Left kidney (tissue), 1 donor: Measurements from ENCODE around the gene TMPRSS11D. TPM values are rescaled to one million over a fixed set of nuclear protein-coding genes. Genes with fewer than 3 reads are reported as not detected.

Source experiments
- polyA plus RNA-seq: library from polyadenylated mRNA; unstranded; fragments of 120-200 nt; gene quantifications from one replicate; pipeline ENCODE4 v1.2.1, GENCODE V29; 2013; ENCODE audit not compliant: insufficient read length

The TMPRSS11D gene
- polyA plus RNA-seq, 1 donor, result 0.13 TPM

Other genes starting within 250 kb of the TMPRSS11D start
- 78.7 TPM for gene UBA6, start 182.8 kb downstream of the TMPRSS11D start, polyA plus RNA-seq
- 0.96 TPM for gene GNRHR, start 129.6 kb downstream of the TMPRSS11D start, polyA plus RNA-seq
- 0.03 TPM for gene TMPRSS11A, start 79.5 kb upstream of the TMPRSS11D start, polyA plus RNA-seq
- gene TMPRSS11F, start 245.9 kb upstream of the TMPRSS11D start, polyA plus RNA-seq, result 0.12 TPM